SK-N-SH (cell line): Measurements from ENCODE around the gene EFEMP2. TPM values are rescaled to one million over a fixed set of nuclear protein-coding genes. Genes with fewer than 3 reads are reported as not detected.
A peak's percentile ranks its signal among the peaks of the same experiment; 100 is the strongest.

Source experiments
- CTCF ChIA-PET: fragments of 300-600, 350-600 bp; formaldehyde crosslinking; extraction: SDS; loops from one replicate; lab custom pipeline; 2021; lab: Yijun Ruan, JAX
- POLR2A ChIA-PET: fragments of 350-600 bp; sonication (Branson Sonifier 250); formaldehyde crosslinking; extraction: SDS; loops from one replicate; lab custom pipeline; 2020; ENCODE audit warnings: antibody characterized with exemption, inconsistent platforms; lab: Yijun Ruan, JAX
- DNase-seq: peaks from one replicate; pipeline ENCODE4 v3.0.0; 2012
- H2AFZ ChIP-seq: fragments of 200-600 bp; sonication (generic); 2 replicates; pipeline ENCODE4 v1.8.1; 2016; ENCODE audit warnings: antibody characterized with exemption, mild to moderate bottlenecking, low read depth
- H3F3A ChIP-seq: fragments of 200-600 bp; sonication (generic); replicated peaks from 2 replicates; pipeline ENCODE3; 2016; ENCODE audit warnings: antibody characterized with exemption, mild to moderate bottlenecking; ENCODE audit not compliant: insufficient read depth
- H3K27ac ChIP-seq, 2 experiments: fragments of 200-500 bp in 1 of 2; fragments of 200-600 bp in 1 of 2; sonication (Bioruptor generic) in 1 of 2; sonication (generic), shearing (Covaris generic) in 1 of 2; 2 replicates each; pipeline versions ENCODE4 v1.5.1 to v1.6.1; 2014 to 2016; ENCODE audit warnings: low read depth in 2 of 2, inconsistent platforms in 1 of 2, low read length in 1 of 2, mild to moderate bottlenecking in 1 of 2, mixed read lengths in 1 of 2
- H3K27me3 ChIP-seq: fragments of 200-600 bp; sonication (generic), shearing (Covaris generic); 2 replicates; pipeline ENCODE4 v1.6.1; 2016; ENCODE audit warnings: mixed run types; ENCODE audit not compliant: insufficient read depth
- H3K36me3 ChIP-seq, 2 experiments: fragments of 200-500 bp in 1 of 2; fragments of 200-600 bp in 1 of 2; sonication (Bioruptor generic) in 1 of 2; sonication (generic) in 1 of 2; replicated peaks in 1 of 2; 2 replicates each; pipeline versions ENCODE3 to v1.5.1; 2014 to 2016; ENCODE audit warnings: low read length in 1 of 2, mild to moderate bottlenecking in 1 of 2; ENCODE audit not compliant: insufficient read depth in 2 of 2, control insufficient read depth in 1 of 2
- H3K4me1 ChIP-seq, 2 experiments: fragments of 200-500 bp in 1 of 2; fragments of 200-600 bp in 1 of 2; sonication (Bioruptor generic) in 1 of 2; sonication (generic), shearing (Covaris generic) in 1 of 2; 2 replicates each; pipeline versions ENCODE4 v1.5.1 to v1.6.1; 2014 to 2016; ENCODE audit warnings: low read depth in 1 of 2, low read length in 1 of 2, mixed run types in 1 of 2; ENCODE audit not compliant: insufficient read depth in 2 of 2, control insufficient read depth in 1 of 2
- H3K4me2 ChIP-seq: fragments of 200-600 bp; sonication (generic), shearing (Covaris generic); 2 replicates; pipeline ENCODE4 v1.6.1; 2017; ENCODE audit warnings: mixed run types
- H3K4me3 ChIP-seq, 2 experiments: fragments of 200-500 bp in 1 of 2; fragments of 200-600 bp in 1 of 2; sonication (Bioruptor generic) in 1 of 2; sonication (generic), shearing (Covaris generic) in 1 of 2; 2 replicates each; pipeline versions ENCODE4 v1.5.1 to v1.8.1; 2014 to 2016; ENCODE audit warnings: low read depth in 2 of 2, inconsistent platforms in 1 of 2, low read length in 1 of 2, mild to moderate bottlenecking in 1 of 2, mixed read lengths in 1 of 2, moderate library complexity in 1 of 2
- H3K79me2 ChIP-seq: fragments of 200-600 bp; sonication (generic); 2 replicates; pipeline ENCODE4 v1.8.1; 2017; ENCODE audit warnings: mild to moderate bottlenecking; ENCODE audit not compliant: insufficient read depth
- H3K9ac ChIP-seq: fragments of 200-600 bp; sonication (generic); 2 replicates; pipeline ENCODE4 v1.6.1; 2017; ENCODE audit warnings: mixed run types
- H3K9me2 ChIP-seq: fragments of 200-600 bp; sonication (generic); 2 replicates; pipeline ENCODE4 v1.6.1; 2017; ENCODE audit warnings: mixed run types
- H3K9me3 ChIP-seq: fragments of 200-600 bp; sonication (generic); 2 replicates; pipeline ENCODE4 v1.6.1; 2017; ENCODE audit warnings: mixed run types, mild to moderate bottlenecking, moderate library complexity
- H4K20me1 ChIP-seq: fragments of 200-600 bp; sonication (generic); 2 replicates; pipeline ENCODE4 v1.6.1; 2017; ENCODE audit warnings: mild to moderate bottlenecking, mixed run types; ENCODE audit not compliant: insufficient read depth
- CHD2 ChIP-seq: fragments of 150-350 bp; IDR thresholded peaks from 2 replicates; pipeline ENCODE4 v1.6.1; 2018; ENCODE audit warnings: low read length; ENCODE audit not compliant: partially characterized antibody
- ELF1 ChIP-seq: IDR thresholded peaks from 2 replicates; pipeline ENCODE4 v1.4.0; 2012
- FOXM1 ChIP-seq: IDR thresholded peaks from 2 replicates; pipeline ENCODE4 v1.4.0; 2012; ENCODE audit warnings: low read depth, mild to moderate bottlenecking
- GABPA ChIP-seq: IDR thresholded peaks from 2 replicates; pipeline ENCODE4 v1.4.0; 2012; ENCODE audit warnings: low read depth, mild to moderate bottlenecking
- JUND ChIP-seq: IDR thresholded peaks from 2 replicates; pipeline ENCODE4 v1.4.0; 2012
- MXI1 ChIP-seq: IDR thresholded peaks from 2 replicates; pipeline ENCODE4 v1.6.1; 2012; ENCODE audit warnings: mild to moderate bottlenecking, low read depth, low read length, improper control_type of control experiment
- POLR2AphosphoS5 ChIP-seq: IDR thresholded peaks from 2 replicates; pipeline ENCODE4 v1.6.1; 2012; ENCODE audit warnings: low read depth, low read length
- RAD21 ChIP-seq: IDR thresholded peaks from 2 replicates; pipeline ENCODE4 v1.6.1; 2012; ENCODE audit warnings: mild to moderate bottlenecking, low read length
- SIN3A ChIP-seq: IDR thresholded peaks from 2 replicates; pipeline ENCODE4 v1.6.1; 2012; ENCODE audit warnings: low read depth, mild to moderate bottlenecking, low read length, moderate library complexity, borderline replicate concordance
- SMC3 ChIP-seq: IDR thresholded peaks from 2 replicates; pipeline ENCODE4 v1.6.1; 2012; ENCODE audit warnings: low read depth, low read length, improper control_type of control experiment
- TAF1 ChIP-seq: IDR thresholded peaks from 2 replicates; pipeline ENCODE4 v1.6.1; 2012; ENCODE audit warnings: low read depth, mild to moderate bottlenecking, low read length, moderate library complexity, borderline replicate concordance
- YY1 ChIP-seq: IDR thresholded peaks from 2 replicates; pipeline ENCODE4 v1.4.0; 2012; ENCODE audit warnings: low read depth, mild to moderate bottlenecking
- WGBS: methylation state at CpG from one replicate; pipeline ENCODE4 v1.1.6; 2017; ENCODE audit warnings: low lambda C conversion rate; 5-methylcytosine and 5-hydroxymethylcytosine counted together
- polyA plus RNA-seq, 3 experiments: library from polyadenylated mRNA; depleted of rRNA; stranded (reverse); fragments of >200 nt; gene quantifications; 2 replicates each; pipeline ENCODE4 v1.2.3, GENCODE V29; 2012
- TF ChIP-seq, protein P1 (sequence below): IDR thresholded peaks from 2 replicates; pipeline ENCODE4 v1.4.0; 2012; ENCODE audit warnings: low read depth, borderline replicate concordance
- TF ChIP-seq, protein P2 (sequence below): fragments of 200-600 bp; sonication (generic); IDR thresholded peaks from 2 replicates; pipeline ENCODE4 v1.6.1; 2017; ENCODE audit warnings: antibody characterized with exemption, mild to moderate bottlenecking, moderate library complexity
- TF ChIP-seq, protein P3 (sequence below): fragments of 150-350 bp; IDR thresholded peaks from 2 replicates; pipeline ENCODE4 v1.6.1; 2017; ENCODE audit warnings: antibody characterized with exemption, low read length, low read depth, borderline replicate concordance
- TF ChIP-seq, protein P4 (sequence below): IDR thresholded peaks from 2 replicates; pipeline ENCODE4 v1.6.1; 2012; ENCODE audit warnings: mild to moderate bottlenecking, low read depth, low read length, moderate library complexity
- TF ChIP-seq, protein P5 (sequence below): IDR thresholded peaks from 2 replicates; pipeline ENCODE4 v1.4.0; 2012; ENCODE audit warnings: low read depth

Gene EFEMP2
- polyA plus RNA-seq, 1 of the 3 experiments (the other 2 are of a cell fraction) = 203 TPM

DNA sequence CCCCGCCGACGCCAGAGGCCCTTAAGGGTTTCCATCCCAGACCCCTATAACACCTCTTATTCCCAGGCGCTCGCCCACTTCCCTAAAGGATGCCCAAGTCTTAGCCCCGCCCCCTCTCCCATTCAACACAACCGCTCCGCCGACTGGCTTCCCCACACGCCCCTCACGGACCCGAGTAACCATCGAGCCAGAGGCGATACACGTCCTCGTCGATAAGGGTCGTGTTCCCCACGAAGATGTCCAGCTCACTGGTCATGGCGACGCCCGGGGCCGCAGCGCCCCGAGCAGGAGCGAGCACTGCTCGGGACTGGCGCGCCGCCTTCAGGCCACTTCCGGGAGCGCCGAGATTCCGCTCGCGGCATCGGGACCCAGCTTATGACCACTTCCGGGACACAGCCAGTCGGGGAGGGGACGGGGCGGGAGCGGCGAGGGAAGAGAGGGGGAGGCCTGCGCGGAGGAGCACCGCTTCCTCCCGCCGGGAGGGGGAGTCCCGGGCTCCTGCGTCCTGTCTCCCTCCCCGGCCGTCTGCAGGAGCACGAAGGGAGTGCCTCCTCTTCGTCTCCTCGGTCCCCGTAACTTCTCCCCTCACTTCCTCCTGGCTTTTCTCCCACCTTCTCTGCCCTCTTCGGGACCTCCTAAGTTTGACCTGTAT, 15.7 kb upstream of the EFEMP2 start, which contains the start of gene FIBP:
Gene FIBP (minus strand): TSS at position 309 of the 652 bp plus-strand sequence. CDS start 53 bp downstream, at position 256.
- CTCF ChIA-PET = interaction anchor here (0.7 to 15.2 kb wide), 38 partner anchors 9 to 464 kb away, joined by 3 to 374 read pairs (median 6); partner anchors contain the start of genes C11orf68, CFL1, CTSW and DRAP1
- peak; percentile 97 for DNase-seq
- peaks cover 62% of the 10 kb centered on the region for H3F3A ChIP-seq
- POLR2A ChIA-PET = interaction anchor here (0.7 to 3.8 kb wide), 10 partner anchors 9 to 176 kb away, joined by 3 to 46 read pairs (median 4); partner anchors contain the start of genes BANF1, CFL1, EIF1AD and KAT5
- peak within 1 kb of the TSS; percentile 56 to 82 for H3K4me3 ChIP-seq
- peaks cover 41 to 52% of the 10 kb centered on the region in 2 experiments for H3K4me1 ChIP-seq
- no peaks in the 10 kb centered on the region for H3K27me3 ChIP-seq
- H3K9ac ChIP-seq = peak within 1 kb of the TSS; percentile 73
- peak within 1 kb of the TSS; percentile 98 for H3K4me2 ChIP-seq
- H4K20me1 ChIP-seq = peaks cover 25% of the 10 kb centered on the region
- peak within 1 kb of the TSS; percentile 82 for H2AFZ ChIP-seq
- H3K79me2 ChIP-seq = peaks cover 60% of the 10 kb centered on the region
- under 1% methylated on average over 25 of the region's 57 CpGs for WGBS
- H3K27ac ChIP-seq = peak within 1 kb of the TSS; percentile 94 to 99
- no peaks in the 10 kb centered on the region for H3K9me3 ChIP-seq
- no peaks in the 10 kb centered on the region for H3K9me2 ChIP-seq
- TF ChIP-seq CHD2 (peak; percentile 53), ELF1 (peak; percentile 93), MXI1 (peak; percentile 70), FOXM1 (no peak), JUND (no peak), RAD21 (peak; percentile 24), YY1 (peak; percentile 81), SMC3 (no peak), GABPA (peak; percentile 92), TAF1 (peak; percentile 65; the same call in 1 of the 2 replicates), SIN3A (peak; percentile 88; the same call in 1 of the 2 replicates), POLR2AphosphoS5 (peak; percentile 89)
- TF ChIP-seq, protein P1, sequence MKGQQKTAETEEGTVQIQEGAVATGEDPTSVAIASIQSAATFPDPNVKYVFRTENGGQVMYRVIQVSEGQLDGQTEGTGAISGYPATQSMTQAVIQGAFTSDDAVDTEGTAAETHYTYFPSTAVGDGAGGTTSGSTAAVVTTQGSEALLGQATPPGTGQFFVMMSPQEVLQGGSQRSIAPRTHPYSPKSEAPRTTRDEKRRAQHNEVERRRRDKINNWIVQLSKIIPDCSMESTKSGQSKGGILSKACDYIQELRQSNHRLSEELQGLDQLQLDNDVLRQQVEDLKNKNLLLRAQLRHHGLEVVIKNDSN = no peak
- TF ChIP-seq, protein P2, sequence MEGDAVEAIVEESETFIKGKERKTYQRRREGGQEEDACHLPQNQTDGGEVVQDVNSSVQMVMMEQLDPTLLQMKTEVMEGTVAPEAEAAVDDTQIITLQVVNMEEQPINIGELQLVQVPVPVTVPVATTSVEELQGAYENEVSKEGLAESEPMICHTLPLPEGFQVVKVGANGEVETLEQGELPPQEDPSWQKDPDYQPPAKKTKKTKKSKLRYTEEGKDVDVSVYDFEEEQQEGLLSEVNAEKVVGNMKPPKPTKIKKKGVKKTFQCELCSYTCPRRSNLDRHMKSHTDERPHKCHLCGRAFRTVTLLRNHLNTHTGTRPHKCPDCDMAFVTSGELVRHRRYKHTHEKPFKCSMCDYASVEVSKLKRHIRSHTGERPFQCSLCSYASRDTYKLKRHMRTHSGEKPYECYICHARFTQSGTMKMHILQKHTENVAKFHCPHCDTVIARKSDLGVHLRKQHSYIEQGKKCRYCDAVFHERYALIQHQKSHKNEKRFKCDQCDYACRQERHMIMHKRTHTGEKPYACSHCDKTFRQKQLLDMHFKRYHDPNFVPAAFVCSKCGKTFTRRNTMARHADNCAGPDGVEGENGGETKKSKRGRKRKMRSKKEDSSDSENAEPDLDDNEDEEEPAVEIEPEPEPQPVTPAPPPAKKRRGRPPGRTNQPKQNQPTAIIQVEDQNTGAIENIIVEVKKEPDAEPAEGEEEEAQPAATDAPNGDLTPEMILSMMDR = peak; percentile 68
- TF ChIP-seq, protein P3, sequence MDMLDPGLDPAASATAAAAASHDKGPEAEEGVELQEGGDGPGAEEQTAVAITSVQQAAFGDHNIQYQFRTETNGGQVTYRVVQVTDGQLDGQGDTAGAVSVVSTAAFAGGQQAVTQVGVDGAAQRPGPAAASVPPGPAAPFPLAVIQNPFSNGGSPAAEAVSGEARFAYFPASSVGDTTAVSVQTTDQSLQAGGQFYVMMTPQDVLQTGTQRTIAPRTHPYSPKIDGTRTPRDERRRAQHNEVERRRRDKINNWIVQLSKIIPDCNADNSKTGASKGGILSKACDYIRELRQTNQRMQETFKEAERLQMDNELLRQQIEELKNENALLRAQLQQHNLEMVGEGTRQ = no peak
- TF ChIP-seq, protein P4, sequence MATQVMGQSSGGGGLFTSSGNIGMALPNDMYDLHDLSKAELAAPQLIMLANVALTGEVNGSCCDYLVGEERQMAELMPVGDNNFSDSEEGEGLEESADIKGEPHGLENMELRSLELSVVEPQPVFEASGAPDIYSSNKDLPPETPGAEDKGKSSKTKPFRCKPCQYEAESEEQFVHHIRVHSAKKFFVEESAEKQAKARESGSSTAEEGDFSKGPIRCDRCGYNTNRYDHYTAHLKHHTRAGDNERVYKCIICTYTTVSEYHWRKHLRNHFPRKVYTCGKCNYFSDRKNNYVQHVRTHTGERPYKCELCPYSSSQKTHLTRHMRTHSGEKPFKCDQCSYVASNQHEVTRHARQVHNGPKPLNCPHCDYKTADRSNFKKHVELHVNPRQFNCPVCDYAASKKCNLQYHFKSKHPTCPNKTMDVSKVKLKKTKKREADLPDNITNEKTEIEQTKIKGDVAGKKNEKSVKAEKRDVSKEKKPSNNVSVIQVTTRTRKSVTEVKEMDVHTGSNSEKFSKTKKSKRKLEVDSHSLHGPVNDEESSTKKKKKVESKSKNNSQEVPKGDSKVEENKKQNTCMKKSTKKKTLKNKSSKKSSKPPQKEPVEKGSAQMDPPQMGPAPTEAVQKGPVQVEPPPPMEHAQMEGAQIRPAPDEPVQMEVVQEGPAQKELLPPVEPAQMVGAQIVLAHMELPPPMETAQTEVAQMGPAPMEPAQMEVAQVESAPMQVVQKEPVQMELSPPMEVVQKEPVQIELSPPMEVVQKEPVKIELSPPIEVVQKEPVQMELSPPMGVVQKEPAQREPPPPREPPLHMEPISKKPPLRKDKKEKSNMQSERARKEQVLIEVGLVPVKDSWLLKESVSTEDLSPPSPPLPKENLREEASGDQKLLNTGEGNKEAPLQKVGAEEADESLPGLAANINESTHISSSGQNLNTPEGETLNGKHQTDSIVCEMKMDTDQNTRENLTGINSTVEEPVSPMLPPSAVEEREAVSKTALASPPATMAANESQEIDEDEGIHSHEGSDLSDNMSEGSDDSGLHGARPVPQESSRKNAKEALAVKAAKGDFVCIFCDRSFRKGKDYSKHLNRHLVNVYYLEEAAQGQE = peak; percentile 16; the same call in 1 of the 2 replicates
- TF ChIP-seq, protein P5, sequence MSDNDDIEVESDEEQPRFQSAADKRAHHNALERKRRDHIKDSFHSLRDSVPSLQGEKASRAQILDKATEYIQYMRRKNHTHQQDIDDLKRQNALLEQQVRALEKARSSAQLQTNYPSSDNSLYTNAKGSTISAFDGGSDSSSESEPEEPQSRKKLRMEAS = peak; percentile 45
- H3K36me3 ChIP-seq = peaks cover 34 to 42% of the 10 kb centered on the region in 2 experiments
